GM12892 (cell line): ENCODE results near the gene GAB2.

ENCODE experiments used
- POLR2A ChIP-seq: IDR thresholded peaks from 2 replicates; pipeline ENCODE4 v1.6.1; 2011; ENCODE audit warnings: low read depth, low read length, control low read depth
- POLR2AphosphoS5 ChIP-seq: IDR thresholded peaks from 2 replicates; pipeline ENCODE4 v1.6.1; 2011; ENCODE audit warnings: low read depth, low read length, control low read depth
- TAF1 ChIP-seq: IDR thresholded peaks from 2 replicates; pipeline ENCODE4 v1.6.1; 2011; ENCODE audit warnings: low read depth, mild to moderate bottlenecking, control low read depth, low read length, borderline replicate concordance

DNA sequence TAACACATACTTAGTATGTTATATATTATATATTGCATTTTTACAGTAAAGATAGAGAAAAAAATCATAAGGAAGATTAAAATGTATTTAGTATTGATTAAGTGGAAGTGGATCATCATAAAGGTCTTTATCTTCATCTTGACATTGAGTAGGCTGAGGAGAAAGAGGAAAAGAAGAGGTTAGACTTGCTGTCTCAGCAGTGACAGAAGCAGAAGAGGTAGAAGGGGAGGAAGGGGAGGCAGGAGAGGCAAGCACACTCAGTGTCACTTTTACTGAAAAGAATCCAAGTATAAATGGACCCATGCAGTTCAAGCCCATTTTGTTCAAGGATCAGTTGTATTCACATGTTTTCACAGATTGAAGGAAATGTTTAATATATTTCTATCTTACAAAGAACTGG lies 69.7 kb downstream of the GAB2 start:
- no peak for TF ChIP-seq POLR2A
- no peak for TF ChIP-seq POLR2AphosphoS5
- no peak for TF ChIP-seq TAF1
